Stimulated activated CD8-positive, alpha-beta memory T cell treated with anti-CD3 and anti-CD28 coated beads, Interleukin-2, amount 100 ng/mL, for 48 hours (primary cell): ENCODE data around the gene PAOX.
A peak's percentile ranks its signal among the peaks of the same experiment; 100 is the strongest.
"Not testable (repeated sequence)": the region's sequence is repeated elsewhere in the genome, so short reads cannot be mapped to it uniquely, and the experiment has no call there.

Experiments
- DNase-seq, 2 donors: peaks; one replicate each; pipeline ENCODE4 v3.0.0-alpha.2; 2020; ENCODE audit warnings: low read depth in 2 of 2

PAOX gene

DNA sequence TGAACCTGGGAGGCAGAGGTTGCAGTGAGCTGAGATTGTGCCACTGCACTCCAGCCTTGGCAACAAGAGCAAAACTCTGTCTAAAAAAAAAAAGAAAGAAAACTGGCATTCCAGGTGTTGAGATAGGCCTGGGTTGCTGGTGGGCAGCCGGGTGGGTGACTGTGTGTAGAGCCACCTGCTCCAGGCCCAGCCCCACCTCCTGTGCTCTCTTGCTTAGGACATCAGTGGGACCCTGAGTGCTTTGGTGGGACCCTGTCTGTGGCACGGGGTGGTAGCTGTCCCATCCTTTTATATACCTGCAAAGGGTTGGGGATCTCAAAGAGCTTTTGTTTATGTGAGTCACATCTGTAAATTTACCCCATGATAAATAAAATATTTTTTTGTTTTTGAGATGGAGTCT lies 6.2 kb downstream of the PAOX start:
- DNase-seq = no peak

DNA sequence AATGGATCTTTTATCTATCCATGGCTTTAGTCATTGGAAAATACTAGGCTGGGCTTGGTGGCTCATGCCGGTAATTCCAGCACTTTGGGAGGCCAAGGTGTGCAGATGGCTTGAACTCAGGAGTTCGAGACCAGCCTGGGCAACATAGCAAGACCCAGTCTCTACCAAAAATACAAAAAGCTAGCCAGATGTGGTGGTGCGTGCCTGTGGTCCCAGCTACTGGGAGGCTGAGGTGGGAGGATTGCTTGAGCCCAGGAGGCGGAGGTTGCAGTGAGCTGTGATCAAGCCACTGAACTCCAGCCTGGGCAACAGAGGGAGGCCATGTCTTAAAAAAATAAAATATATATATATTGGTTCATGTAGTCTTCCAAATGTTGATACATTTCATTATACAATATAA lies 7.9 kb downstream of the PAOX start:
- DNase-seq = not testable (repeated sequence)

DNA sequence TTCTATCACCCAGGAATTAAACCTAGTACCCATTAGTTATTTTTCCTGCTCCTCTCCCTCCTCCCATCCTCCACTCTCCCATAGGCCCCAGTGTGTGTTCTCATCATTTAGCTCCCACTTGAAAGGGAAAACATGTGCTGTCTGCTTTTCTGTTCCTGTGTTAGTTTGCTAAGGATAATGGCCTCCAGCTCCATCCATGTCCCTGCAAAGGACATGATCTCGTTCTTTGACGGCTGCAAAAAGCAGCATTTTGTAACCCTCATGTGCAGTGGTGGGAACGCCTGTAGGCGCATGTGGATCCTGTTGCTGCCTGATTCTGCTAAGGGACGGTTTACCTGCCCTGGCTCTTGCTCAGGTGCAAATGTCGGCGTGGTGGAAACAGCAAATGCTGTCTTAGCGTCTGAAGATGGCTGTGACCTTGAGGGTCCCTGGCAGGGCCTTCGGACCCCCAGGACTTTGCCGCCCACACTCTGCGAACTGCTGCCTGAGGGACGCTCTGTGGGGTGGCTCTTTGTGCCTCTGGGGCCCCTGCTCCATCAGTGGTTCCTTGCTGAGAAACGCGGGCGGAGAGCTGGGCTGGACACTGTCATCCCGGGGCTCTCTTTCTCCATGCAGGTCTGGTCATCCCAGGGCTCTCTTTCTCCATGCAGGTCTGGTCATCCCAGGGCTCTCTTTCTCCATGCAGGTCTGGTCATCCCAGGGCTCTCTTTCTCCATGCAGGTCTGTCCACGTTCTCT lies 9.3 kb downstream of the PAOX start:
- DNase-seq = no peak

DNA sequence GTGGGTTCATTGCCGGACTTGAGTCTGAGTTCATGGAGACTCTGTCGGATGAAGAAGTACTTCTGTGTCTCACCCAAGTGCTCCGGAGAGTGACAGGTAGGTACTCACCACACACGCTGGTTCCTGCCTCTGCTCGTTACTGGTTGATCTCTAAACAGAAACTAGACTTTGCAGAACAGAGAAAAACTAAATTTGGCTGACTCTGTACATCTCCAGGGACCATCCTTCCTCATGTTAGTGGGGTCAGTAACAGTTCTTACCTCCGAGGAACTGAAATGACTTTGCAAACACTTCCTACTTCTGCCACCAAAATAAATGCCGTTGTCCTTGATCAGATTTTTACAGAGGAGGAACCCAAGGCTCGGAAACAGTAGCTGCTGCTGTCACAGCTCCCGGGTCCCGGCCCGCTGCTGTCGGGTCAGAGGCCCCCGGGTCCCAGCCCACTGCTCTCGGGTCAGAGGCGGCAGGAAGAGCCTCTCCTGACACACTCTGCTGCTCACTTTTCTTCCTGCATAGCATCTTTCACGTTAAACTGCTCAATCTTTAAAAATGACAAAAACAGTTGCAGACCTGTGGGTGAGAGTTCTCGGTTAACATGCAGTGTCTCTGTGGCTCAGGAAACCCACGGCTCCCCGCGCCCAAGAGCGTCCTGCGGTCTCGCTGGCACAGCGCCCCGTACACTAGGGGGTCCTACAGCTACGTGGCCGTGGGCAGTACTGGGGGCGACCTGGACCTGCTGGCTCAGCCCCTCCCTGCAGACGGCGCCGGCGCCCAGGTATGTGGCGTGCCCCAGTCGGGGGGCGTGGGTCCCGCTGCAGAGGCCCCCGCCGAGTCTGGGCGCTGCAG lies 10.1 kb downstream of the PAOX start:
- DNase-seq = peak in 1 of 2 donors; percentile 21

DNA sequence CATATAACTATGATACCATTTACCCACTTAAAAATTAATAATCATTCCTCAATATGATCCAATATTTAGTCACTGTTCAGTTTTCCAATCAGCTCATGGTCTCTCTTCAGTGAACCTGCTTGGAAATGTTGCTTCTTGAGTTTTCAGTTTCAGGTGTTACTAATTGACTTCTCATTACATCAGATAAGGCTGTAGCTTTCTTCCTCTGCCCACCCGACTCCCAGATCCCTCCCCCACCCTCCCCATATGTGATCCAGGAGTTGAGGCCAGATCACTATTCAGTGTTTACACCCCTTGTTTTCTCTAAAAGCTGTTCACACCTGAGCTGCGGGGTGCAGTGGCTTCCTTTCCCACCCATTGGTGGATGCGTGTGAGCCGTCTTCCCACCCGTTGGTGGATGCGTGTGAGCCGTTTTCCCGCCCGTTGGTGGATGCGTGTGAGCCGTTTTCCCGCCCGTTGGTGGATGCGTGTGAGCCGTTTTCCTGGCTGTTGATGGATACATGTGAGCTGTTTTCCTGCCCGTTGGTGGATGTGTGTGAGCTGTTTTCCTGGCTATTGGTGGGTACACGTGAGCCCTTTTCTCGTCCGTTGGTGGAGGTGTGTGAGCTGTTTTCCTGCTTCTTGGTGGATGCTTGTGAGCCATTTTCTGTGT lies 11.7 kb downstream of the PAOX start:
- no peak for DNase-seq

DNA sequence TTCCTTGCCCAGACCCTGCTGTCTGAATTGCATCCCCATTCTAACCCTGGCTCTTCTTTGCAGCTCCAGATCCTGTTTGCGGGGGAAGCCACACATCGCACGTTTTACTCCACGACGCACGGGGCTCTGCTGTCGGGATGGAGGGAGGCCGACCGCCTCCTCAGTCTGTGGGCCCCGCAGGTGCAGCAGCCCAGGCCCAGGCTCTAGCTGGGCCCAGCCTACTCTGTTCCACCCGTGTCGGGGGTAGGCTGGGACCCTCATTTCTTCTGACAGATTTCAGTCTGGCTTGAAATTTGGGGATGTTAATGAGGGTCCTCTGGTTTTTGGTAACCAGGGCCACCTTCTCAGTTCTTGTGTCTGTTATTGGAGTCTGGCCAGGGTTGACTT lies 12.2 kb downstream of the PAOX start:
- DNase-seq = no peak

DNA sequence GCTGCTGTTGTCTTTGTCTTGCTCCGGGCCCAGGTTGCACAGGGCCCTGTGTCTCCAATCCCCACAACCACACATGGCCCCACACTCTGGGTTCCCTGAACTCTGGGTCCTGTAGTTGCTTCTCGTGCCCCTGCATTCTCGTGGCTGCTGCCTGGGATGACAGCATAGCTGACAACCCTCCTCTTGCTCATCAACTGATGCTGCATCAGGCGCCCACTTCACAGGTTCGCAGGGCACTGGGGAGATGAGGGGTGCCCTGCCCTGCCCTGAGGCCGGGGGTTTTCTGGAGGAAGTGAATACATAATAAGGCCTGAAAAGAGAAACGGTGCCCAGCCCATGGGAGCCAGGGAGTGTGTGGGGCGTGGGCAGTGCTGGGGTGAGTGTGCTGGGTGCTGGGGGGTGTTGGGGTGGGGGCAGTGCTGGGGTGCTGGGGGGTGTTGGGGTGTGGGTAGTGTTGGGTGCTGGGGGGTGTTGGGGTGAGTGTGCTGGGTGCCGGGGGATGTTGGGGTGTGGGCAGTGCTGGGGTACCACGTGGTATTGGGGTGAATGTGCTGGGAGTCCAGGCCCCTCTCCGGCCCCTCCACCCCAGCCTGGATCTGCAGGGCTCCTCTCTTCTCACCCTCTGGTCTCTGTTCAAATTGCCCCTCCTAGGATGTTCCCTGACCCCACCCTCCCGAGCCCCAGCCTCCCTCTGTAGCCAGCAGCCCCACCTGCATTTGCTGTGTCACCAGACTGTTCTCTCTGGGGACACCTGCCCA lies 12.9 kb downstream of the PAOX start:
- DNase-seq = peak in 1 of 2 donors; percentile 49

DNA sequence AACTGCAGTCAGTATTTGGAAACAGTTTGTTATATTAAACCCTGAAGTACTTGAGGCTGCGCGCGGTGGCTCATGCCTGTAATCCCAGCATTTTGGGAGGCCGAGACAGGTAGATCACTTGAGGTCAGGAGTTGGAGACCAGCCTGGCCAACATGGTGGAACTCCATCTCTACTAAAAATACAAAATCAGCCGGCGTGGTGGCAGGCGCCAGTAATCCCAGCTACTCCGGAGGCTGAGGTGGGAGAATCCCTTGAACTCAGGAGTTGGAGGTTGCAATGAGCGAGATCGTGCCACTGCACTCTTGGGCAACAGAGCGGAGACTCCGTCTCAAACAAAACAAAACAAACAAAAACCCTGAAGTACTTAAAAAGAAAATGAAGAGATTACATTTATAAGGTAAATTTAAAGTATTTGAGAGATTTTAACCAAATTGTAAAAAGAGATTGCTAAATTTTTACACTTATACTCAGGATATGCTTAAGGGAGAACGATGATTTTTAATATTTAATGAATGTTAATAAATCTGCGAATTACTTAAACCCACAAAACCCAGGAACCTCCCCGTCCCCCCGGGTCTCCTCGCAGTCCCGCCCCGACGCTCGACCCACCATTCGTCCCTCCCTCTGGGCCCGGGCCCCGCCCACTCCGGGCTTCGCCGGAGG lies 14.5 kb downstream of the PAOX start:
- DNase-seq = no peak

DNA sequence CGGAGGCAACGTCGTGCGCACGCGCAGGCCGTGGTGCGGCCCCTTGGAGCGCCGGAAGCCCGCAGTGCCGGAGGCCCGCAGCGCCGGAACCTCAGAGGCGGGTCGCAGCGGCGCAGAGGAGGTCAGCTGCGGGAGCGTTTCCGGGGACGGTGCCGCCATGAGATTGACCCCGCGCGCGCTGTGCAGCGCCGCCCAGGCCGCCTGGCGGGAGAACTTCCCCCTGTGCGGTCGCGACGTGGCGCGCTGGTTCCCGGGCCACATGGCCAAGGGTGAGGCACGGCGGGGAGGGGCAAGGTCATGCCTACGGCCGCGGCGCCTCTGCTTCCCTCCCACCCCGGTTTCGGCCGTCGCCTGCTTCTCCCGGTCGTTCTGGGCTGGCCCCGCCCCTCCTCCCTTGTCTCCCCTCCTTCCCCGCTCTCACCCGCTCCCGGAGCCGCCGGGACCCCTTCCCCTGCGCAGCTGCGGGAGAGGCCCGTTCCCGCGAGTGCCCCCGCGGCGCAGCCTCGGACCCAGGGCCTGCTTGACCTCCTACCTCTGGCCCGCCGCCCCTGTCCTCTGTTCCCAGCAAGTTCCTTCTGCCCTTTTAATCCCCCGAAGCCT lies 15.1 kb downstream of the PAOX start, which contains the start of gene MTG1:
Gene MTG1, plus strand, starts transcription at position 94 of the 600 bp plus-strand sequence. Its CDS starts 64 bp downstream, at position 158.
- peak; percentile 94 to 99 for DNase-seq

DNA sequence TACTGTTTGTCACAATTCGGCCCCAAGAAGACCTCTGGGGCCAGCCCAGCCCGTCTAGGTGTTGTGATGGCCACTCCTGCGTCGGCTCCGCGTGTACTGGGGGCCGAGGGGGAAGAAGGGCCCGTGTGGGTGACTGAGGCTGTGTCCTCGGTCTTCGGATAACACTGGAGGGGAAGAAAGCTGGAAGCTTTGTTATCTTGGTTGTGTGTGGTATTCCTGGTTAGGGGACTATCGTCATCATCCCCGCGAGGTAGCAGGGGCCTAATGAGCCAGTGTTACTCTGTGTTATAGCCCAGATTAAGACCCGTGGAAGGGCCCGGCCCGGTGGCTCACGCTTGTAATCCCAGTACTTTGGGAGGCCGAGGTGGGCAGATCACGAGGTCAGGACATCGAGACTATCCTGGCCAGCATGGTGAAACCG lies 15.7 kb downstream of the PAOX start:
- DNase-seq = no peak

DNA sequence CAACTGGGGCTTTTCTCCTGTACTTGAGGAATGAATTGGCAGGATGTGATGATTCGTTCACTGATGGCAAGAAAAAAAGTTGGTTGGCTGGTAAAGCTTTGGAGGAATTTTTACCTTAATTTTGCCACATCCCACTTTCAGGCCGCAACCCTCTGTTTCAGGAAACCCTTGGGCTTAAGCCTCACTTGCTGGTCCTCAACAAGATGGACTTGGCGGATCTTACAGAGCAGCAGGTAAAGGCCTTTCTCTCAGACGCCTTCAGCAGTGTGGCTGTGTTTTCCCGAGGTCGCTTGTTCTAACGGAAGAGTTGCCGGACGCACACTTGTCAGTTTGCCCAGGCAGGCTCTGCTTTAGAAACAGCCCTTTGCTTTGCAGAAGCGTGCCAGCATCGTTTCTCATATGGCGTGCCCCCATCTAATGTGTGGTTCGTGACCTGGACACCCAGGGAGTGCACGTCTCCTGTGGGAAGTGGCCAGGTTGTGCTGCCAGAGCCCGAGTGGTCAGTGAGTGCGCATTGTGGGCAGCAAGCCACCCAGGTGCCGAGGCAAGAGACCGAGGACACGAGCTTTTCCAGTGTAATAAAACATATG lies 17.1 kb downstream of the PAOX start:
- DNase-seq = no peak

DNA sequence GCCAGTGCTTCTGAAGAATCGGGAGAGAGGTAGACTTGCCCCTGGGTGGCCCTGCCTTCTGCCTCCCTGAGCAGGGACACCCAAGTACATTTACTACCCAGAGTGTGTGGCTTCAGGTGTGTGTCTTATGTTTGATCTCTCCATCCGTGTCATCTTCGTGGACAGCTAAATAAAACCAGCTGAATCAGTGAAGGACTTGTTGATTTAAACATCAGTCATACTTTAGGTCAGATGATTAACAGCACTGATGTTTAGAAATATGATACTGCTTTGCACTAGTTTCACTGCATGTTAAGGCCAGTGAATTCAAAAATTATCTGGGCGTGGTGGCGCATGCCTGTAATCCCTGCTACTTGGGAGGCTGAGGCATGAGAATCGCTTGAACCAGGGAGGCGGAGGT lies 18.9 kb downstream of the PAOX start:
- no peak for DNase-seq

DNA sequence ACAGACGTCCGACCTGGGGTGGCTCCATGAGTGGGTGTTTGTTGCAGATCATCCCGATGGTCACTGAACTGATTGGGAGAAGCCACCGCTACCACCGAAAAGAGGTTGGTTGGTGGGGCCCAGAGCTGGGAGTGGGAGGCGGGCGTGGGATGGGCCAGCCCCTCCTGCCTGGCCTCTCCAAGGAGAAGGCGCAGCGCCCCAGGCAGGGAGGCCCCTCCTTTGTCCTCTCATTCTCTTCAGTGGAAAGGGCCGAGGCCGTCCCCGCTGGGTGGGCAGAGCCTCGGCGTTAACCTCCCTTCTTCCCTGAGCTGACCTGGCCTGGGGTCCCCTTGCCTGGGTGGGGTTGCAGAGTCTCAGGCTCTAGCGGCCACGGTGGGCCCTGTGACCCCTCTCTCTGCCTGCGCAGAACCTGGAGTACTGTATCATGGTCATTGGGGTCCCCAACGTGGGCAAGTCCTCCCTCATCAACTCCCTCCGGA lies 20.1 kb downstream of the PAOX start:
- DNase-seq = no peak

DNA sequence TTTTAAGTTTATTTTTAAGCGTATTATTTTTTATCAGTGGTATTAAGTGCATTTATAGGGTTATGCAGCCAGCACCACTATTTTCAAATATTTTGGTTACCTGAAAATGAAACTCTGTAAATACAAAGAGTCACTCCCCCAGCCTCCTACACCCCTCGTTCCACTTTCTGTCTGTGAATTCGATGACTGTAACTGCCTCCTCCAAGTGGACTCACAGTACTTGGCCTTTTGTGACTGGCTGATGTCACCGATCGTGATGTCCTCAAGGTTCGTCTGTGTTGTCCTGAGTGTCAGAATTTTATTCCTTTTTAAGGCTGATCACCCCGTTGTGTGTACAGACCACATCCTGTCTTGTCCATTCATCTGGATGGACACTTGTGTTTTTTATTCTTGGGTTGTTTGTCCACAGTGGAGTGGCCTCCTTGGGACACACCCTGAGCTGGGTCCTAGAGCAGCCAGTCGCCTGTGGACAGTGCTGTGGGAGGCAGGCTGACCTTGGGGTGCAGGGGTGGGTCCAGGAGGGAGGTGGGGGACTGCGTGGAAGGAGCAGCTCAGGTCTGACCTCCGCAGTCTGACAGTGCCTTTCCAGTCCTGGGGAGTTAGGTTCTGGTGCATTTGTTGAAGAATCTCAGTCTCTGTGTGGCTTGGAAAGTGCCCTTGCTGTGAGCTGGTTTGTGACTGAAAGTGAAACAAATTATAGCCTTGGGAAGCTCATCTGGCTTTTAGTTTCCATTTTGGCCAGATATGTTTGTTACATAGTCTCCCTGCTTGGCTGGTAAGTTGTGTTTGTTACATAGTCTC lies 21.8 kb downstream of the PAOX start:
- no peak for DNase-seq

DNA sequence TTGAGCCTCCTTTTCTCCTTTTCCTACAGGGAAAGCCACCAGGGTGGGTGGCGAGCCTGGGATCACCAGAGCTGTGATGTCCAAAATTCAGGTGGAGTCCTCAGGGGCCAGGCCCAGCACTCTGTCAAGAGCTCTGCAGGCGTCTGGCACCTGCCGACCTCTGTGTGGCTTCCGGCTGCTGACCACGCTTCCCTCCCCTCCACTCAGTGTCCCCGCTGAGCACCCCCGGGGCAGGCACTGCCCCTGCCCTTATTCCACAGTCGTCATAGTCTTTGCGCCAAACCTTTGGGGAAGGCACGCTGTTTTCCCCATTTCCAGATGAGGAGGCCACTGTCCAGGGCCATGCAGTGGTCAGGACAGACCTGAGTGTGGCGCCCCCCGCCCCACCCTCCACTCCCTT lies 22.4 kb downstream of the PAOX start:
- no peak for DNase-seq

DNA sequence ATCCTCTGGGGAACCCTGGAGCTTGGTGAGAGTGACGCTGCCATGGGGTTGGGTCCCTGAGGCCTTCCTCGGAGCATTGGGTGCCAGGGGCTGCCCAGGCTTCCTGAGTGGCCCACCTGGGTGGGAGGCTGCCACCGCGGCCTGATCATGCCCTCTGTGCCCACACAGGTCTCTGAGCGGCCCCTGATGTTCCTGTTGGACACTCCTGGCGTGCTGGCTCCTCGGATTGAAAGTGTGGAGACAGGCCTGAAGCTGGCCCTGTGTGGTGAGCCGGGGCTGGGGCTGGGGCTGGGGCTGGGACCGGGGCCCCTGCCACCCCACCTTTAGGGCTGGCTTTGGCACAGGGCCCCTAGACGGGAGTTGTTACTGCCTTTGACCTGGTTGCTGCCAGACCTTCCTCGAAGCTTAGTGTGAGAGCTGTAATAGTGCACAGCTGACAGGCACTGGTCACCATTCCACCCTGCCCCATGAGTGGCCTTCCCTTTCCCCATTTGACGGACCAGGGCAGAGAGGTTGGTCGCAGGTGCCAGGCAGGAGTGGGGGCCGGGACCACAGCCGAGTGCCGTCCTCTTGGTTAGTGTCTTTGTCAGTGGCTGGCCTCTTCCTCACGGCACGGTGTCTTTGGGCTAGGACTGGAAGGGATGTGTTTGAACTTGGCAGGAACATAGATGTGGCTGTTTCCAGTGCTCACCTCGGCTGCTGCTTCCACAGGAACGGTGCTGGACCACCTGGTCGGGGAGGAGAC lies 23.1 kb downstream of the PAOX start:
- no peak for DNase-seq

DNA sequence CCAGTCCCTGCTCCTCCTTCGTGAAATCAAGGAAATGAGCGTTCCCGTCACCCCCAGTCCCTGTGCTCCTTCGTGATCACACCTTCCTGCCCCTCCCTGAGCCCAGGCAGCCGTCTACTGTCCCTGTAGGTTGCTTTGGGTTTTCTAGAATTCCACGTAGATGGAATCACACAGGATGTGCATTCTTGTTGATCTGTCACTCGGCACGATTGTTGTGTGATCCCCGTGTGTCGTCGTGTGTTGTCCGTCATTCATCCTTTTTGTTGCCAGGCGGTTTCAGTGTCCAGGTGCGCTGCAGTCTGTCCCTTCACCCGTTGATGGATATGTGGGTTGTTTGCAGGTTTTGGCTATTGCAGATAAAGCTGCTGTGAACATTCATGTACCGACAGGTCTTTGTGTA lies 24.3 kb downstream of the PAOX start:
- DNase-seq = no peak

DNA sequence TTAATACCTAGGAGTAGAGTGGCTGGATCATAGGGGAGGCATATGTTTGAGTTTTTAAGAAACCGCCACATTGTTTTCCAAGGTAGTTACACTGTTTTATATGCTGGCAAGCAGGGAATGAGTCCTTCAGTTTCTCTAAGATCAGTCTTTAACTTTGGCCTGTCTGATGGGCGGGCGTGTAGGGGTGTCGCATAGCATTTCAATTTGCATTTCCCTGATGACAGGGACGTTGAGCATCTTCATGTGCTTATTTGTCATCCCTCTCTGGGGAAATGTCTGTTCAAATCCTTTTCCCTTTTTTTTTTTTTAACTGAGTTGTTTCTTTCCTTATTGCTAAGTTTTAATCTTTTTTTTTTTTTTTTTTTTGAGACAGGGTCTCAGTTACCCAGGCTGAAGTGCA lies 24.7 kb downstream of the PAOX start:
- no peak for DNase-seq

DNA sequence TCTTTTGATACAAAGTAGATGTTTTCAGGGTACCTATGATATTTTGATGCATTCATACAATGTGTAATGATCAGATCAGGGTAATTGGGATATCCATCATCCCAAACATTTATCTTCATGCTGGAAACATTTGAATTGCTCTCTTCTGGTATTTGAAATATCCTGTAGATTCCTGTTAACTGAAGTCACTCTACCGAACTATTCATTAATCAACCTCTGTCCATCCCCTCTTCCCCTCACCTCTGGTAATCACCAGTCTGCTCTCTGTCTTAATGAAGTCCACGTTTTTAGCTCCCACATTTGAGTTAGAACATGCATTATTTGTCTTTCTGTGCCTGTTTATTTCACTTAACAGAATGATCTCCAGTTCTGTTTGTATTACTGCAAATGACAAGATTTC lies 26.2 kb downstream of the PAOX start:
- DNase-seq = no peak
